Measurements from ENCODE around the gene CLEC16A.

DNA sequence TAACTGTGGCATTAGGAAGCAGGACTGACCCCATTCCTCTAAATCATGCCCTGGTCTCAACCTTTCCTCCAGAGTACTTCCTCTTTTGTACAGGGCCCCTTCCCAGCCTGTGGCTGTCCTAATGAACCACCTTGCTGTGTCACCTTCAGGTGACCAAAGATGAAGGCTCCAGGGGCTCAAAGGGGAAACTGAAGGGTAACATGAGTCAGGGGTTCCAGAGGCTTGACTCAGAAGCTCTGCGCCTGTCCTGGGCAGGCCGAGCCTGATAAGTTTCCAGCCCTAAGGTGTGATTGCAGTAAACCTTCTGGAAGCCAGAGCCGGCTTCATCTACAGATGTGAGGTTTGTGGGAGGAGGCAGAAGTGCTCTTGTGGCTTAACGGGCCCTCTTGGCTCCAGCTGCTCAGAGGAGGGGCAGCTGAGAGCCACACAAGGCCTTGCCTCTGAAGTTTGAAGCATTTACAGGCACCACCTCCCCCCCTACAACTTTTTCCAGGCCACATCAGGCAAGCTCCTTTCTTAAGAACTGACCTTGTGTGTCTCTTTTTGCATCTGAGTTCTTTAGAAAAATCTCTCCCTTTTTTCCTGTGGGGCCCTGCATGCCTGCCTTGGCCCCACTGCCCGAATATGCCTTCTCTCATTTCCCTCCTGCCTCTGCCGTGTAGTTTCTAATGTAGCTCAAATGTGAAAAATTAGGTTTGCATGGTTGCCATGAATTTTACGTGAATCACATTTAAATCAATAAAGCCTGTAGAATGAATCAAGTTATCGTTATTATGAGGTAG, 149.9 kb downstream of the CLEC16A start:
- no peak for TF ChIP-seq POLR2A (IDR thresholded peaks at IDR 0.05; ENCODE audit: low read length)
- TF ChIP-seq GATA1 (IDR thresholded peaks at IDR 0.05; ENCODE audit: low read depth, low read length): no peak
